Keratinocyte (primary cell): ENCODE measurements around the gene CENPT. TPM values are rescaled to one million over a fixed set of nuclear protein-coding genes. Genes with fewer than 3 reads are reported as not detected.

Experiments
- DNase-seq: peaks from one replicate; pipeline ENCODE4 v3.0.0-alpha.2; 2011; ENCODE audit warnings: low read depth, missing footprints, low spot score
- FAIRE-seq: peaks from 2 replicates; lab custom pipeline; 2011; peaks lifted over from hg19 to GRCh38; lab: Jason Lieb, UNC
- H2AFZ ChIP-seq: 2 replicates; pipeline ENCODE4 v1.6.0; 2012; ENCODE audit warnings: low read length, control low read depth, inconsistent platforms; ENCODE audit not compliant: control insufficient read depth
- H3K27ac ChIP-seq: 2 replicates; pipeline ENCODE4 v1.5.1; 2011; ENCODE audit warnings: low read length; ENCODE audit not compliant: control insufficient read depth, insufficient read depth
- H3K27me3 ChIP-seq: 3 replicates; pipeline ENCODE4 v1.6.0; 2011; ENCODE audit warnings: low read length; ENCODE audit not compliant: control insufficient read depth, insufficient read depth; ENCODE audit errors: extremely low read depth
- H3K36me3 ChIP-seq, 2 experiments: 2 replicates in 1 of 2; 3 replicates in 1 of 2; pipeline ENCODE4 v1.5.1; 2011; ENCODE audit warnings: low read length in 2 of 2, mild to moderate bottlenecking in 1 of 2; ENCODE audit not compliant: control insufficient read depth in 2 of 2, insufficient read depth in 2 of 2; ENCODE audit errors: extremely low read depth in 1 of 2
- H3K4me1 ChIP-seq: 3 replicates; pipeline ENCODE4 v1.5.1; 2011; ENCODE audit warnings: low read length; ENCODE audit not compliant: control insufficient read depth, insufficient read depth; ENCODE audit errors: extremely low read depth
- H3K4me2 ChIP-seq: 3 replicates; pipeline ENCODE4 v1.6.0; 2011; ENCODE audit warnings: low read depth, low read length; ENCODE audit not compliant: control insufficient read depth, insufficient read depth; ENCODE audit errors: extremely low read depth
- H3K4me3 ChIP-seq, 3 experiments: fragments of 200-600 bp in 1 of 3; sonication (generic) in 1 of 3; 2 replicates in 2 of 3; 3 replicates in 1 of 3; pipeline ENCODE4 v1.5.1; 2011 to 2016; ENCODE audit warnings: low read length in 3 of 3, mild to moderate bottlenecking in 3 of 3, control low read depth in 2 of 3, inconsistent platforms in 1 of 3, low read depth in 1 of 3, mixed read lengths in 1 of 3, mixed run types in 1 of 3, moderate library complexity in 1 of 3; ENCODE audit not compliant: control insufficient read depth in 2 of 3, insufficient read depth in 2 of 3; ENCODE audit errors: extremely low read depth in 1 of 3
- H3K79me2 ChIP-seq: 2 replicates; pipeline ENCODE4 v1.6.0; 2012; ENCODE audit warnings: low read length; ENCODE audit not compliant: control insufficient read depth, insufficient read depth
- H3K9ac ChIP-seq: 3 replicates; pipeline ENCODE4 v1.6.0; 2011; ENCODE audit warnings: low read length; ENCODE audit not compliant: control insufficient read depth, insufficient read depth; ENCODE audit errors: extremely low read depth
- H3K9me1 ChIP-seq: 3 replicates; pipeline ENCODE4 v1.6.0; 2011; ENCODE audit warnings: low read length; ENCODE audit not compliant: control insufficient read depth, insufficient read depth; ENCODE audit errors: extremely low read depth
- H3K9me3 ChIP-seq: 2 replicates; pipeline ENCODE4 v1.5.1; 2012; ENCODE audit warnings: low read depth, low read length; ENCODE audit not compliant: control insufficient read depth
- H4K20me1 ChIP-seq: 3 replicates; pipeline ENCODE4 v1.6.0; 2011; ENCODE audit warnings: low read length; ENCODE audit not compliant: control insufficient read depth, insufficient read depth; ENCODE audit errors: extremely low read depth
- EZH2 ChIP-seq: IDR thresholded peaks from one replicate; pipeline ENCODE4 v1.6.1; 2012; ENCODE audit warnings: inconsistent platforms, mild to moderate bottlenecking, low read length, moderate library complexity
- dilution Hi-C: fragments of 300-500 bp; cut with MboI; formaldehyde crosslinking; loops from one replicate; pipeline ENCODE4 v1.7.0; 2020; ENCODE audit warnings: low sequenced_read_pairs; ENCODE audit not compliant: extremely low pct_ligation_motif_present
- polyA plus RNA-seq, 5 experiments: library from polyadenylated mRNA; depleted of rRNA in 3 of 5; stranded (reverse) in 3 of 5; stranded (forward) in 1 of 5; unstranded in 1 of 5; fragments of >200 nt; gene quantifications; 1 replicate in 1 of 5; 2 replicates in 3 of 5; 3 replicates in 1 of 5; pipeline versions ENCODE4 v1.2.1 to v1.2.3, GENCODE V29; 2011 to 2012; ENCODE audit warnings: missing spikeins in 2 of 5, low read depth in 1 of 5, low replicate concordance in 1 of 5
- small RNA-seq, 3 experiments: library from RNA; depleted of rRNA; stranded (forward); fragments of <200 nt; gene quantifications; one replicate each; pipeline ENCODE3, GENCODE V24; 2012; ENCODE audit warnings: low read depth in 3 of 3, low replicate concordance in 1 of 3; ENCODE audit not compliant: insufficient read length in 3 of 3
- TF ChIP-seq, protein P1 (sequence below), 3 experiments: IDR thresholded peaks in 1 of 3; conservative IDR thresholded peaks in 1 of 3; optimal IDR thresholded peaks in 1 of 3; 2 replicates in 2 of 3; 3 replicates in 1 of 3; pipeline versions ENCODE3 to v1.5.1; 2011; ENCODE audit warnings: low read length in 3 of 3, mild to moderate bottlenecking in 3 of 3, moderate library complexity in 2 of 3, control low read depth in 1 of 3, inconsistent platforms in 1 of 3; ENCODE audit not compliant: insufficient read depth in 2 of 3; ENCODE audit errors: extremely low read depth in 1 of 3

The CENPT gene
- polyA plus RNA-seq, 1 donor (not counting 4 experiments of a cell fraction or from before 2014, with no cell fraction given) = 30.1 TPM

DNA sequence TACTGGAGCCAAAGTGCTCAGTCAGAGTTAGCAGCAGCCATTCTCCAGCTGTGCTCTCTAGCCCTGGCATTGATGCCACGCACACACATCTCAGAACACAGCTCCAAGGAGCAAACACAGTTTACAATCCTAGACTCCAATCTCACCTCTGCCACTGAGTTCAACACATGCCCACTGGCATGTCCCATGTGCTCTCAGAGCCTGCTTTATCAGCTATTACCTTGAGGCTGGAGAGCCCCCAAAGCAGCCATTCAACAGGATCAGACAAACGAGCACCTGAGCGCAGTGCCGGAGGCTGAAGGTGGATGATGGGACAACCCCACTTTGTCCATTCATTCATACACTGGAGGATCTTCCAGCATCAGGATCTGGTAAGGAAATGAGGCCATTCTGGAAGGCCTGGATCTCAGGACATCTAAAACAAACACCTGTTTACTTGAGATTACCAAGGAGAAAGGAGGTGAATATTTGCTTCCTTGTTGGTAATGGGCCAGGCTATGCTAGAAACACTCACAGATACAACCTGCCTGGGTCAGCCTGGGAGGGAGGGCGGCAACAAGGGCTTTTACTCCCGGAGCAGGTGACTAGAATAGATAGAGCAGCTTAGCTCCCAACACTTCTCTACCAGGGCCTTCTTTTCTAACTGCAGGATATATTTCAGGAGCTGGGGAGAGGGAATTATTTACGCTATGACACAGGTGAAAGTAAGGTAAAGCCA lies 66.5 kb downstream of the CENPT start:
- H3K27ac ChIP-seq = peak overlapping the region; percentile 81
- peaks cover 2% of the 10 kb centered on the region for H4K20me1 ChIP-seq
- dilution Hi-C loops = no loop called here
- H3K4me3 ChIP-seq = no peak overlapping the region
- no peak overlapping the region for H2AFZ ChIP-seq
- no peak for DNase-seq
- H3K4me1 ChIP-seq = peaks cover 30% of the 10 kb centered on the region
- no peaks in the 10 kb centered on the region for H3K9me3 ChIP-seq
- peaks cover 17% of the 10 kb centered on the region for H3K79me2 ChIP-seq
- no peaks in the 10 kb centered on the region for H3K27me3 ChIP-seq
- no peak overlapping the region for H3K9ac ChIP-seq
- H3K9me1 ChIP-seq = no peaks in the 10 kb centered on the region
- TF ChIP-seq EZH2 = no peak
- TF ChIP-seq, protein P1, sequence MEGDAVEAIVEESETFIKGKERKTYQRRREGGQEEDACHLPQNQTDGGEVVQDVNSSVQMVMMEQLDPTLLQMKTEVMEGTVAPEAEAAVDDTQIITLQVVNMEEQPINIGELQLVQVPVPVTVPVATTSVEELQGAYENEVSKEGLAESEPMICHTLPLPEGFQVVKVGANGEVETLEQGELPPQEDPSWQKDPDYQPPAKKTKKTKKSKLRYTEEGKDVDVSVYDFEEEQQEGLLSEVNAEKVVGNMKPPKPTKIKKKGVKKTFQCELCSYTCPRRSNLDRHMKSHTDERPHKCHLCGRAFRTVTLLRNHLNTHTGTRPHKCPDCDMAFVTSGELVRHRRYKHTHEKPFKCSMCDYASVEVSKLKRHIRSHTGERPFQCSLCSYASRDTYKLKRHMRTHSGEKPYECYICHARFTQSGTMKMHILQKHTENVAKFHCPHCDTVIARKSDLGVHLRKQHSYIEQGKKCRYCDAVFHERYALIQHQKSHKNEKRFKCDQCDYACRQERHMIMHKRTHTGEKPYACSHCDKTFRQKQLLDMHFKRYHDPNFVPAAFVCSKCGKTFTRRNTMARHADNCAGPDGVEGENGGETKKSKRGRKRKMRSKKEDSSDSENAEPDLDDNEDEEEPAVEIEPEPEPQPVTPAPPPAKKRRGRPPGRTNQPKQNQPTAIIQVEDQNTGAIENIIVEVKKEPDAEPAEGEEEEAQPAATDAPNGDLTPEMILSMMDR (optimal IDR thresholded peaks at IDR 0.05 in 1 of 3, IDR thresholded peaks at IDR 0.05 in 1 of 3, conservative IDR thresholded peaks at IDR 0.05 in 1 of 3; ENCODE audit: extremely low read depth in 1 of 3, insufficient read depth in 2 of 3, low read length in 3 of 3) = no peak
- H3K4me2 ChIP-seq = peak overlapping the region; percentile 23
- peaks cover 2 to 5% of the 10 kb centered on the region in 2 experiments for H3K36me3 ChIP-seq
- FAIRE-seq = no peak

DNA sequence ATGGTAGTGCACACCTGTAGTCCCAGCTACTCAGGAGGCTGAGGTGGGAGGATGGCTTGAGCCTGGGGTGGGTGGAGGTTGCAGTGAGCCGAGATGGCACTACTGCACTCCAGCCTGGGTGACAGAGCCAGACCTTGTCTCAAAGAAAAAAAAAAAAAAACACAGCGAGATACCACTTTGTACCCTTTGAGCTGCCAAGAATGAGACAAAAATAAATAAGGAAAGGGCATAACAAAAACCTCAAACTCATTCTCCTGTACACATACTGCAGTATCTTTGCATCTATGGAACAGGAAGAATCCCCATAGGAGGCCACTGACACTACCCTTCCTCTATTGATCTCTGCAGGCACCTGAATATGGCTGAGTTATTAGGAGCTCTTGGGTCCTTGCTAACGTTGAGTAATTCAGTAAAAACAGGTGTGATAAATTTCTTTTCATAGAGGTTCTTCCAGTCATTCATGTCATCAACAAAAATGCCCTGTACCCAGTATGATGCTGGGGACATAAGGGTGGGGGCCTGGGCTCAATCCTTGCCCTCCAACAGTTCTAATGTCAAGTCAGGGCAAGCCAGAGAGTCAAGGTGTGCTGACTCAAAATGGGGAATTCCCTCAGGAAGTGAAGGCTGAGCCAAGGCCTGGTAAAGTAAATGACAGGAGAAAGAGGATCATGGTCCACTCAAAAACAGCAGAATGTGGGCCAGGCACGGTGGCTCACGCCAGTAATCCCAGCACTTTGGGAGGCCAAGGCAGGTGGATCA lies 68.1 kb downstream of the CENPT start:
- Histone ChIP-seq H3K4me3 (no peak overlapping the region), H2AFZ (no peak overlapping the region), H3K9me3 (no peaks in the 10 kb centered on the region), H4K20me1 (peaks cover 2% of the 10 kb centered on the region), H3K4me1 (peaks cover 30% of the 10 kb centered on the region), H3K27ac (peak overlapping the region; percentile 81), H3K27me3 (no peaks in the 10 kb centered on the region), H3K9me1 (no peaks in the 10 kb centered on the region), H3K36me3 (peaks cover 2 to 5% of the 10 kb centered on the region in 2 experiments), H3K79me2 (peaks cover 17% of the 10 kb centered on the region), H3K4me2 (peak overlapping the region; percentile 58), H3K9ac (peak overlapping the region; percentile 37)
- peak; percentile 56 for DNase-seq
- dilution Hi-C loops = no loop called here
- TF ChIP-seq, protein P1 (optimal IDR thresholded peaks at IDR 0.05 in 1 of 3, IDR thresholded peaks at IDR 0.05 in 1 of 3, conservative IDR thresholded peaks at IDR 0.05 in 1 of 3; ENCODE audit: extremely low read depth in 1 of 3, insufficient read depth in 2 of 3, low read length in 3 of 3) = no peak
- no peak for TF ChIP-seq EZH2
- FAIRE-seq = no peak

Small RNAs within 50 kb of the gene (small RNA-seq; reads per million reads assigned to genes)
- gene AC040162.2 = 0 reads per million in 3 experiments
- gene NRN1L = 0 reads per million in 3 experiments

Other genes with a start within 250 kb of the CENPT start
- gene CARMIL2, start 202.5 kb downstream of the CENPT start, polyA plus RNA-seq = 0.06 to 0.12 TPM in 2 of 3 replicates, not detected in the other
- gene ACD, start 187.4 kb downstream of the CENPT start, polyA plus RNA-seq = 12.9 to 16.7 TPM (median 13.2 TPM) in 3 replicates
- gene PARD6A, start 186.7 kb downstream of the CENPT start, polyA plus RNA-seq = 0.05 to 0.23 TPM (median 0.20 TPM) in 3 replicates
- 4.3 to 4.6 TPM (median 4.4 TPM) in 3 replicates for gene ENKD1, start 180.9 kb downstream of the CENPT start, polyA plus RNA-seq
- gene C16orf86, start 180.9 kb downstream of the CENPT start, polyA plus RNA-seq = 0.10 to 0.24 TPM (median 0.17 TPM) in 3 replicates
- 13.2 to 19.3 TPM (median 13.8 TPM) in 3 replicates for gene GFOD2, start 128.4 kb downstream of the CENPT start, polyA plus RNA-seq
- gene RANBP10, start 41.1 kb downstream of the CENPT start, polyA plus RNA-seq = 9.3 to 9.9 TPM (median 9.5 TPM) in 3 replicates
- gene TSNAXIP1, start 40.8 kb downstream of the CENPT start, polyA plus RNA-seq = 0.43 to 1.5 TPM (median 0.54 TPM) in 3 replicates
- gene THAP11, start 5.4 kb downstream of the CENPT start, polyA plus RNA-seq = 9.2 to 13.1 TPM (median 11.8 TPM) in 3 replicates
- gene NUTF2, start 760 bp downstream of the CENPT start, polyA plus RNA-seq = 173 to 569 TPM (median 189 TPM) in 3 replicates
- gene EDC4, start 25.4 kb upstream of the CENPT start, polyA plus RNA-seq = 16.7 to 28.0 TPM (median 25.4 TPM) in 3 replicates
- gene NRN1L, start 37.2 kb upstream of the CENPT start, polyA plus RNA-seq = not detected in 3 replicates
- 10.7 to 19.5 TPM (median 13.7 TPM) in 3 replicates for gene PSKH1, start 45.6 kb upstream of the CENPT start, polyA plus RNA-seq
- gene CTRL, start 84.2 kb upstream of the CENPT start, polyA plus RNA-seq = 0.10 to 0.46 TPM (median 0.33 TPM) in 3 replicates
- gene PSMB10, start 89.2 kb upstream of the CENPT start, polyA plus RNA-seq = 9.3 to 19.7 TPM (median 11.1 TPM) in 3 replicates
- gene LCAT, start 96.4 kb upstream of the CENPT start, polyA plus RNA-seq = 6.5 to 11.6 TPM (median 10.5 TPM) in 3 replicates
- 59.3 to 72.2 TPM (median 65.4 TPM) in 3 replicates for gene SLC12A4, start 120.9 kb upstream of the CENPT start, polyA plus RNA-seq
- 0.04 TPM in 1 of 3 replicates, not detected in the others for gene DPEP3, start 132.8 kb upstream of the CENPT start, polyA plus RNA-seq
- gene DPEP2, start 151.8 kb upstream of the CENPT start, polyA plus RNA-seq = 0.04 to 0.12 TPM in 2 of 3 replicates, not detected in the other
- gene DPEP2NB, start 168.2 kb upstream of the CENPT start, polyA plus RNA-seq = 0.05 TPM in 1 of 3 replicates, not detected in the others
- gene DDX28, start 175.5 kb upstream of the CENPT start, polyA plus RNA-seq = 12.8 to 15.7 TPM (median 14.2 TPM) in 3 replicates
- gene DUS2, start 175.6 kb upstream of the CENPT start, polyA plus RNA-seq = 17.8 to 30.7 TPM (median 22.9 TPM) in 3 replicates
- gene NFATC3, start 237.7 kb upstream of the CENPT start, polyA plus RNA-seq = 9.5 to 11.5 TPM (median 10.9 TPM) in 3 replicates